ENCODE measurements around the gene ZEB2. TPM values are rescaled to one million over a fixed set of nuclear protein-coding genes. Genes with fewer than 3 reads are reported as not detected.

The ZEB2 gene
- total and polyA plus RNA-seq, 2 of the 8 experiments (the other 6 are each of a cell fraction or from before 2014, with no cell fraction given), result 0.38 TPM; not detected in 1

DNA sequence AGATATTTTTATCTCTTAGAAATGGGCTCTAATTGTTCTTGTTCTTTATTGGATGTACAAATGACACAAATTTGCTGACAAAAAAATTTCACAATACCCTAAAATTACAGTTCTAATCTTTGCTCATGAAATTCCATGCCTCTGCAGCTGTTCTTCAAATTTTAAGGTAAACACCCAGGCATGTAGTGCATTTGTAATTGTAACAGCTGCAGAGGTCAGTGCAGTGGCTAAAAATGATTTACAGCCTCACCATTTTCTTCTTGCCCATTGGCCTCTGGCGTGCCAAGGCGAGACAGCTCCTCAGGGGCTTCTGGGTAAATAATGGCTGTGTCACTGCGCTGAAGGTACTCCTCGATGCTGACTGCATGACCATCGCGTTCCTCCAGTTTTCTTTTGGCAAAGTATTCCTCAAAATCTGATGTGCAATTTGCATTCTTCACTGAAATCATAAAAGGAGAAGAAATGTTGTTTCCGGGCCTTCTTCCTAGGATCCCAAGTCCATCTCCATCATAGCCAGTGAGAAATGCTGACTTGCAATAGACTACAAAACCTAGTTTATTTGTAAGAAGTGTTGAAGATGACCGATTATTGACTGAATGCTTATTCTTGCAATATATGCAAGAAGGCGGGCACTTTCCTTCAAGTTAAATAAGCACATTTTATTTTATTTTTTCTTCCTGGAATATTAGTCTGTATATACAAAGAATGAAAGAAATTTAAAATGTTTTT is 115.2 kb downstream of the ZEB2 start:
- no peaks in the 10 kb centered on the region for H3K9me3 ChIP-seq (ENCODE audit: insufficient read depth in 2 of 2, low read depth in 1 of 2, low read length in 1 of 2)
- no peak overlapping the region for H4K5ac ChIP-seq (ENCODE audit: insufficient read length, low read depth, low read length)
- no peaks in the 10 kb centered on the region for H3K36me3 ChIP-seq (ENCODE audit: control insufficient read depth in 2 of 4, insufficient read depth in 4 of 4, low read length in 3 of 4)
- peaks cover 2% of the 10 kb centered on the region; the same call in 1 of the 2 replicates for H3K23me2 ChIP-seq (ENCODE audit: low read depth, low read length)
- H3K9ac ChIP-seq (replicated peaks in 1 of 4; ENCODE audit: extremely low read depth in 1 of 4, low read depth in 3 of 4, low read length in 3 of 4), result no peak overlapping the region
- WGBS, 2 experiments (ENCODE audit: extremely low coverage in 1 of 2, insufficient coverage in 1 of 2, insufficient read length in 1 of 2, insufficient replicate concordance in 2 of 2, low coverage in 1 of 2, low lambda C conversion rate in 2 of 2, missing lambda C conversion rate in 1 of 2), result 95% methylated on average over 9 of the region's 9 CpGs; no CpG with 5 or more reads in 1 of the 2 experiments
- H2BK12ac ChIP-seq (ENCODE audit: low read depth, low read length), result no peak overlapping the region
- no peak for FAIRE-seq
- H3K27ac ChIP-seq (ENCODE audit: low read depth, low read length), result no peak overlapping the region
- H3K14ac ChIP-seq (ENCODE audit: insufficient read length), result no peak overlapping the region
- H3K27me3 ChIP-seq (replicated peaks in 1 of 4; ENCODE audit: control insufficient read depth in 3 of 4, extremely low read depth in 1 of 4, insufficient read depth in 3 of 4, low read length in 3 of 4), result no peaks in the 10 kb centered on the region
- no peaks in the 10 kb centered on the region for H3K79me2 ChIP-seq (ENCODE audit: control insufficient read depth in 1 of 2, insufficient read depth in 2 of 2, low read length in 2 of 2)
- H2AFZ ChIP-seq (ENCODE audit: low read length), result no peak overlapping the region
- H3K56ac ChIP-seq (replicated peaks; ENCODE audit: insufficient read length, low read depth, low read length), result no peak overlapping the region
- POLR2A ChIA-PET (ENCODE audit: partially characterized antibody), result no interaction called here
- TF ChIP-seq SIN3A (conservative IDR thresholded peaks at IDR 0.05 in 1 of 2, IDR thresholded peaks at IDR 0.05 in 1 of 2; ENCODE audit: low read depth in 1 of 2, low read length in 2 of 2) (no peak), NANOG (IDR thresholded peaks at IDR 0.05; ENCODE audit: insufficient read depth, low read depth, low read length, poor library complexity, severe bottlenecking) (no peak), TCF12 (IDR thresholded peaks at IDR 0.05; ENCODE audit: low read depth, low read length) (no peak), SP4 (IDR thresholded peaks at IDR 0.05; ENCODE audit: low read length) (no peak), CREB1 (IDR thresholded peaks at IDR 0.05) (no peak)
- no peak overlapping the region for H4K8ac ChIP-seq (ENCODE audit: extremely low read depth, insufficient read depth, low read length)
- no peak overlapping the region for H2BK20ac ChIP-seq (ENCODE audit: low read length)
- no peak overlapping the region for H3K18ac ChIP-seq (ENCODE audit: extremely low read depth, low read length)
- H2AK5ac ChIP-seq (ENCODE audit: low read depth, low read length), result no peak overlapping the region
- no peak overlapping the region for H3K4ac ChIP-seq (replicated peaks; ENCODE audit: insufficient read length, low read depth, low read length)
- H2BK5ac ChIP-seq (ENCODE audit: low read depth, low read length), result no peak overlapping the region
- H3K4me2 ChIP-seq (ENCODE audit: insufficient read depth in 1 of 2, low read depth in 2 of 2, low read length in 2 of 2), result no peak overlapping the region
- no peak overlapping the region for H2BK120ac ChIP-seq (replicated peaks; ENCODE audit: low read depth, low read length)
- no peak for DNase-seq (ENCODE audit: low read depth in 1 of 2, low spot score in 2 of 2)
- H4K20me1 ChIP-seq (replicated peaks in 1 of 2; ENCODE audit: control insufficient read depth in 1 of 2, insufficient read depth in 2 of 2, low read length in 2 of 2), result no peaks in the 10 kb centered on the region
- H4K91ac ChIP-seq (replicated peaks; ENCODE audit: insufficient read length, low read length), result no peak overlapping the region
- CTCF ChIA-PET (ENCODE audit: partially characterized antibody), result interaction anchor here (1.1 to 1.8 kb wide), 2 partner anchors 10 kb away, joined by 3 to 6 read pairs; no protein-coding TSS in a partner anchor
- H3K4me1 ChIP-seq (replicated peaks in 1 of 4; ENCODE audit: control insufficient read depth in 3 of 4, insufficient read depth in 4 of 4, low read length in 3 of 4), result peaks cover 0 to 4% (median 1%) of the 10 kb centered on the region in 4 experiments; a peak in 3 of 7 replicates
- no peaks in the 10 kb centered on the region for H3K79me1 ChIP-seq (ENCODE audit: low read depth, low read length)
- no peak overlapping the region for H2BK15ac ChIP-seq (ENCODE audit: low read length)
- no peak overlapping the region for H3K23ac ChIP-seq (ENCODE audit: insufficient read length)
- H3K4me3 ChIP-seq (ENCODE audit: extremely low read depth in 1 of 4, insufficient read depth in 2 of 4, low read depth in 3 of 4, low read length in 4 of 4), result no peak overlapping the region
